GM19193 (cell line): Measurements from ENCODE around the gene TMIGD1.

ENCODE experiments used
- POLR2A ChIP-seq: IDR thresholded peaks from 4 replicates; pipeline ENCODE4 v1.6.1; 2011; ENCODE audit not compliant: insufficient read depth, insufficient read length; ENCODE audit errors: extremely low read depth

Gene TMIGD1

GRCh38 chr17:30341703-30342249 lies 7.9 kb upstream of the TMIGD1 start:
- no peak for TF ChIP-seq POLR2A

- TF ChIP-seq POLR2A = no peak
Measured at GRCh38 chr17:30340801-30341356, 7.0 kb upstream of the TMIGD1 start.

GRCh38 chr17:30339086-30339485 lies 5.2 kb upstream of the TMIGD1 start:
- TF ChIP-seq POLR2A = no peak

DNA sequence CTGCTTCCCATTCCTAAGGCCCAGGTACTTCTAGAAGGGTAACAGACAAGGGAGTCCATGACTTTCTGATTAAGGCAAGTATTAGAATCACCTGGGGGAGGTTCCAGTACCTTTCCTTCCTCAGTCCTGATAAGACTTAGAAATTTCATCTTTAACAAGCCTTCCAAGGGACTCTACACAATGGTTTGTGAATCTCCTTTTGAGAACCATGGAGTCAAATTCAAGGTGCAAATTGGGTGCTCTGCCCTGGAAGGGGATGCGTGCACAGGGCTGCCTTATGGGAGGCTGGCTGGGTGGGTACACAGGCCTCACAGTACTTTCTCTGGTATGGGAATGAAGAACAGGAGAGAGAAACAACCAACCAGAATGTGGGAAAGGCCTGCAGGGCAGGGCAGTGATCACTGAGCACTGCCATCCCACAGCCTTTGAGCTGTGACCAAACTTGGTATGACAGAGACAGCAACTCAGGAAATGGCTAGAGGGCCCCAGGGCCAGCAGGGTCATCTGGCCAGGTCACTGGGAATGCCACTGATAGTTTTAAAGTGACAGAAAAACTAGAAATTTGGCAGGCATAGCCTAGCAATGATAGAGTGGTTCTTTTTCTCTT lies 3.6 kb upstream of the TMIGD1 start:
- no peak for TF ChIP-seq POLR2A

GRCh38 chr17:30336369-30337171 lies 2.7 kb upstream of the TMIGD1 start:
- no peak for TF ChIP-seq POLR2A

GRCh38 chr17:30334421-30334820 lies 564 bp upstream of the TMIGD1 start:
- no peak for TF ChIP-seq POLR2A

DNA sequence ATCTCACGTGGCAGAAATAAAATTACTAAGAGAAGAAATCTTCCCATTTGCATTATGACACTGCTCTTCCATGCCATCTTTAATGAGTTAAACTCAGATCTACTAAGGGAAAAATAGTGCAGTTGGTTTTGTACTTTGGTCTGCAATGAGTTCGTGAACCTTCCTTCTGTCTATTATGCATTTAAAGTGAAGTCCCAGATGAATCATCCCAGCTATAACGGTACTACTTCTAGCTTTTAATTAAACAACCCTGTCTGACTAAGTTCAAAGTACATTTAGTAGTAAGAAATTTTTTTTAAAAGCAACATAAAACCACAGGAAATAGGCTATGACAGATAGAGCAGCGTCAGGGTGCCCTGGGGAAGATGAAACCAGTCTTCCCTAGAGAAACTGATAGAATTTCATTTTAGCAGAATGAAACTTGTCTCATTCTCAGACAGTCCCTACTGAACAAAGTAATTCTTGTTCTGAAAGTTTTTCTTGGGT lies 1.8 kb downstream of the TMIGD1 start:
- TF ChIP-seq POLR2A = no peak

- no peak for TF ChIP-seq POLR2A
Measured at GRCh38 chr17:30326809-30327208, 7.0 kb downstream of the TMIGD1 start.

GRCh38 chr17:30324723-30325122 lies 9.1 kb downstream of the TMIGD1 start:
- TF ChIP-seq POLR2A = no peak

- no peak for TF ChIP-seq POLR2A
Measured at GRCh38 chr17:30323895-30324319, 9.9 kb downstream of the TMIGD1 start.

DNA sequence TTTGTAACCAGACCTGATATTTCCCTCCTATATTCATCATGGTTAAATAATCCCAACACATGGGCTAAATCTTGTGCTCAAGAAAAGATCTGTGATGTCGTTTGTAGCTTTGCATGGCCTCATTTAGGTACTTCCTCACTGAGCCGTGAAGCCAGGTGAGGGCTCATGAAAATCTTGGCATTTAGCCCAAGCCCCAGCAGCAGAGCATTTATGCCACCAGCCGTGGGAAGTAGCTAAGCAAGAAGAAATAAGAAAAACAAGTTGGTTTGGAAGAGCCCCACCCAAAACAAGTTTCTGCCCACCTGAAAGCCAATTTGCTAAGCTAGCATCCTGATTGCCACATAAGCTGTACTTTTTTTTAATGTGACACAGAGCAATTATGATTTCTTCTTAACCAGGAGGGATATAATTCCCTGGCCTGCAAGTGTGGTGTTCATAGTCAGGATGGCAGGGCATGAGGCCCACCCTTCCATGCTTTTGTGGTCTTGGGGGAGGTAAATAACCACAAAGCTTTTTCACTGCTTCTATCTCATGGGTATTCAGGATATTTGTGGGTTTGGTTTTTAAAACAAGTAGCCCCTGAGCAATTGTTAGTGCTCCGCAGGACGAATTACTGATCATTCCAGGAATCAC lies 10.5 kb downstream of the TMIGD1 start:
- TF ChIP-seq POLR2A = no peak

DNA sequence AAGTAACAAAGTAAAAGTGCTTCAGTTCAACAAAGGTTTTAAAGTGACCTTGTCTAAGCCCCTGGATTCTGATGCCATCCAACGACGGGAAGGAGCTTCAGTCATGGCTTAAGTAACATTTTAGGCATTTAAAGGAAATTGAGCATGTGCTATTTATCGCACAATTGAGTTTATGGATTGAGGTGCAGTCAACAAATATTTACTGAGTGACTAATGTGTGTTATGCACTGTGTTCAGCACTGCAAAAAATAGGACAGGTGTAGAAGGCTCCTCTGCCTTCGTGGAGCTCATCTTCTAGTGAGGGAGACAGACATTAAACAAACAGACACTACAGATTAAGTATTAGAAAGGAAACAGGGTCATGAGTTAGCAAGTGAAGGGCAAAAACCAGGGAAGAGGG lies 12.5 kb downstream of the TMIGD1 start:
- TF ChIP-seq POLR2A = no peak

- no peak for TF ChIP-seq POLR2A
Measured at GRCh38 chr17:30318155-30318554, 15.7 kb downstream of the TMIGD1 start.

DNA sequence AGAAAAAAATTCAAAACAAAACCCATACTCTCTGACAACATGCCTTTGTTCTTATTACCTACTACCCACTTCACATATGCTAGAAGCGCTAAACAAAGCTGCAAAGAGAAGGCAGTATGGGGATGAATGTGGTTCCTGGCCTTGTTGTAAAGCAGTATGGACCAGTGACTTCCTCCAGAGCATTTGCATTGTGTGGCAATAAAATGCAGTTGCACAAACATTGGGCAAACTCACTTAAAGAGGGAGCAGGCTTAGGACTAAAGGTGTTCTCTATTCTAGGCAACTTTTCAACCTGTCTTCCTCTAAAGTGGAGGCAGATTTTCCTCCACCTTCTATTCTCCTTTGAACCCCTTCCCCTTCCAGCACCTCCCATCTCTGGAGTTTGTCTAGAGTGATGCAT lies 17.1 kb downstream of the TMIGD1 start:
- no peak for TF ChIP-seq POLR2A

- no peak for TF ChIP-seq POLR2A
Measured at GRCh38 chr17:30315106-30315505, 18.8 kb downstream of the TMIGD1 start.
